ENCODE results near the gene LRCH3.

Gene LRCH3

DNA sequence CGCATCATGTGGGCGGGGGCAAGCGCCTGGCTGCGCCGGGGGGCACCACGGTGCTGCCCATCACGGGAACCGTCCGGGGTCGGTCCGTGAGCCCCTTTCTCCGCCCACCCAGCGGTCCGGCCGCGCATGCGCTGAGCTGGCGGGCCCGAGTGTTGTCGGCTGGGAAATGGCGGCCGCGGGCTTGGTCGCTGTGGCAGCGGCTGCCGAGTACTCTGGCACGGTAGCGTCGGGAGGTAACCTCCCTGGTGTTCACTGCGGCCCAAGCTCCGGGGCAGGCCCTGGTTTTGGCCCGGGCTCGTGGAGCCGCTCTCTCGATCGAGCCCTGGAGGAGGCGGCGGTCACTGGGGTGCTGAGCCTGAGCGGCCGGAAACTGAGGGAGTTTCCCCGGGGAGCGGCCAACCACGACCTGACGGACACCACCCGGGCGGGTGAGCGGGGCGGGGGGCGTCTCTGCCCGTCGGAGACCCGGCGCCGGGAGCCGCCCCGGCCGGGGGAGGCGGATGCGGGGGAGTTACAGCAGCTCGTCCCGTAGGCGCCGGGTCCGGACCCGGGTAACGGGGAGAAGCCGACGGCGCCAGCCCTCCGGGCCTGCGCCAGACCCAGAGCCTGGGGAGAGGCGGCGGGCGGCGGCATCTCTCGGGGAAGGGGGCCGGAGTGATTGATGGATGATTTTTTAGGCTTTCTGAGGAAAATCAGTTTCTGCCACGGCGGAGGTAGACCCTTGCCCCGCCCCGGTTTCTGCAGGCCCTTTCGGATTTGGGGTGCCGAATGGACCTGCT is at the start of gene LRCH3:
LRCH3 (plus strand) TSS at position 142 of the 779 bp plus-strand sequence; CDS start at position 167, 25 bp downstream.
- peak; percentile 86 for DNase-seq

DNA sequence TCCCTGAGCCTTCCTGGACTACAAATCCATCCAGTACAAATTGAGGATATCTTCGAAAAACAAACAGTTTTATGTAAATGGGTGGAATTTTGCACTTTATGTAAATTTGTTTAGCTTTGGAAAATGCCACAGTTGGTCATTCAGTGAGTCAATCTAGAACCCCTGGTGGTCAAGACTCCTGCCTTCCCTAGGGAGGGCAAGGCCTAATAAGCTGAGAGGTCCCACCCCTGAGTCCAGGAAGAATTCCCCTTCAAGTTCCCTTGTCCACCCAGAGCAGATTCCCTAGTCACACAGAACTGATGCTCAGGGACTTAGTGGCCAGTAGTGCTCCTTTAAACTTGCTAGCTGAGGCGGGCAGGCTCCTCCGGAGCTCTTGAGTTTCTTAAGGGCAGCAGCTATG is 48.3 kb upstream of the LRCH3 start:
- DNase-seq, result no peak

DNA sequence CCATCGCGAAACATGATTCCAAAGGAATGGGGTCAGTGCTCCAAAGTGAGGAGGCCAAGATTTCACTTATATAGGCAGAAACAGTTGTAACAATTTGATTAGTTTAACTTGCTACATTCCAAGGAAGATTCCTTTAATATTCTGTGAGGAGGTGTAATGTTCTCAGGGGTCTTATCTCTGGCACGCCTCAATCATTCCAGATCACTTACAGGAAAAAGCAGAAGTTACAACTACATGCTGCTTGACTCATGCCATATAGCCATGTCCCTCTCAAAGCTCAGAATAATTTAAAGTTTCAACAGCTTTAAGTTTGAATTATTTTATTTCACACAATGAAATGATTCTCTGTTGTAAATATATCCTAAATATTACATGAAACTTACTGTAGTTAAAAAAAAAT is 44.8 kb upstream of the LRCH3 start:
- DNase-seq, result no peak

DNA sequence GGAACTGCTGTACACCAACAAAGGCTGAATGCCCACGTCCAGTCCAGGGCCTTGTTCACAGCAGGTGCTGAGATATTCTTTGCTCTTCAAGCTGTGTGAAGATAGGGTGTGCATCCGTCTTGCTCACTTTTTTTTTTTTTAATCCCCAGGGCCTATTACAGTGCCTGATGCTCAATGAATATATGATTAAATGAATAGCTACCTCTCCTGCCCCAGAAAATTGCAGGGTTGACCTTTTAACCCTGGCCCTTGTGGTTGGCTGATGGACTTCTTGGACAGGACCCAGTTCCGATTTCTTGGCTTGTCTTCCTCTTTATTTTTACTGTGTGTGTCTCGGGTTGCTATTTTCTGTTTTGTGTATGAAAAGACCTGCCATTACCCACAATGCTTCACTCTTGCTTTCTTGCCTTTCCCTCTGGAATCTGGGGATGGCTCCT is 44.2 kb upstream of the LRCH3 start:
- no peak for DNase-seq

DNA sequence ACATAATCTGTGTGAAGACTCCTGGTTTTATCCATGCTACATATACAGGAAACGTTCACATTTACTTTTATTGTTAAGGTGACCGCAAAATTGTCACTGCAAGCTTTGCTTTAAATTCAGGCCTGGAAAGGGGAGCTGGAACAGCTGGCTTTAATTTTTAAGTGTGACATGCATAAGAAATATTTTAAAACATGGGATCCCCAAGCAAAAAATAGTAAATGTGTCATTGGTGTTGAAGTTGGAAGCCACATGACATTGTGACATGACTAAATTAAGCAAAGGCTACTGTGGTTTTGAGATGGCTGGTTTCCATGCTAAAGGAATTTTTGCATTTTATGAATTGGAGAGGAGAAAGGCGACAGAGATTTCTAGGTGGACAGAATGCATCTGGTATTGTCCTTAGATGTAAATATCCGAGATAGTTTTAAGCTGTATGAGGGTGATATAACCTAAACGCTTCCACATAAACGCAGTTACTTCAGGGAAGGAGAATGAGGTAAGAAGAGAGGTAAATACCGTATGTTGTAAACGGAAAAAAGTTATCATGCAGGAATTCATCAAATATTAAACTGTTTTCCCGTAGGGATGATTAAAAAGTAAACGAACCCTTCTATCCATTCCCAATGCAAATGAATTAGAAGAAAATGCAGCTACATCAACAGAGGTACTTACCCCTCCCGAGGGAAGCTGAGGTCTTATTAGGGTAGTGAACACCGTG is 42.3 kb upstream of the LRCH3 start:
- no peak for DNase-seq

DNA sequence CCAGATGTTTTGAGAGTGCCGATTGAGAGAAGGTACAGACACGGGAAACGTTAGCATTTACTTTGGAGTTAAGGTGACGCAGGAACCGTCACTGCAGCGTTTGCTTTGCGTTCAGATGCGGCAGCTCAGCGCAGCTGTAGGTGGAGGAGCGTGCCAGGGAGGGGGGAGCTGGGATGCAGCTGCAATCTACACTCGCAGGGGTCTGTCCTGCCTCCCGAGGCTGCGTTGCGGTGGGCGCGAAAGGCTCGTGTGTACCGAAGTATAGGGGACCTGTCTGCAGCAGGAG is 41.8 kb upstream of the LRCH3 start:
- DNase-seq, result peak; percentile 65

DNA sequence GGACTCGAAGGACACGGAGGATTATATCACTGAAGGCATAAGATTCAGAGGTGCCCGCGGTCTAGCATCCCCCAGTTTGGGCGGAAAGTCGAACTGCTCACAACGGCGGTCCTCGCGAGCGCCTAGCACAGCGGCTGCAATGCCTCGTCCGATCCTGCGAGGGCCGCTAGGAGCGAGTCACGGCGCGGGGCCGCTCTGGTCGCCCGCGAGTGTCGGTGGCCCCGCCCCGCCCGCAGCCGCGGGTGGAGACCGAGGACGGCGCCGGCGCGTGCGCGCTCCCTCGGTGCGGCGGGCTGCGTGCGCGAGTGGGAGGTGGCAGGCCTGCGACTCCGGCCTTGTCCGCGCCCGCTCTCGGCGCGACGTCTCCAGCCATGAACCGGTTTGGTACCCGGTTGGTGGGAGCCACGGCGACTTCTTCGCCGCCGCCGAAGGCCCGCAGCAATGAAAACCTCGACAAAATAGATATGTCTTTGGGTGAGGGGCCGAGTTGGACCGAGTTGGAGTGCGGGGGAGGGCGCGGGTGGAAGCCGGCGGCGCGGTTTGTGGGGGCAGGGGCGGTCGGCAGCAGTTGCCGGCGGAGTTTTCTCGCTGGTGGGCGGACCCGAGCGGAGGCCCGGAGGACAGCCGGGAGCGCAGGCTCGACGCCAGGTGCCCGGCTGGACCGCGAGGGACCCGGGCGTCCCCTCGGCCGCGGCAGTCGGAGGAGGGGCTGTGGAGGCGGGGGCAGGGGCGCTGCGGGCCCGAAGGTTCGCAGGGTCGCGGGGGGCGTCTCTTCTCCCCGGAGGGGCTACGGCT is 41.3 kb upstream of the LRCH3 start, which contains the start of gene FYTTD1:
FYTTD1 (plus strand) TSS at position 283 of the 795 bp plus-strand sequence; CDS start at position 372, 89 bp downstream.
- DNase-seq, result peak; percentile 86

DNA sequence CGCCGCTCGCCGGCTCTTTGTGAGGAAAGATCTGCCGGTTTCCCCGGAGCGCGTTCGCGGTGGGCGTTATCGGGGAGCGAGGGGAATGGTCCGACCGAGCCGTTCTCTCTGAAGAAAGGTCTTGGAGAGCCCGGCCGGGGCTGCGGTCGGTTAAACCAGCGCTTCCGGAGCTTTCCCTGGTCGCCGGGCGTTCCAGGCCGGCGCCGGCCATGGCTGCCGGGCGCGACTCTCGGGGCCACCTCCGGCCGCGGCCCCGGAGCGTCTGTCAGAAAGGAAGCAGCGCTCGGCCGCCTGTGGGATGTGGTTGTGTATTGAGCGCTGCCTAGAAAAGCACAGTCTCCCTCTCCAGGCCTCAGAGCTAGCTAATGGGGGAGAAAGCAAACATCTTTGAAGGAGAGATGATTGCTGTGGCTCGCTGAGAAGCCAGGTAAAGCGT is 40.6 kb upstream of the LRCH3 start:
- DNase-seq, result peak; percentile 51

DNA sequence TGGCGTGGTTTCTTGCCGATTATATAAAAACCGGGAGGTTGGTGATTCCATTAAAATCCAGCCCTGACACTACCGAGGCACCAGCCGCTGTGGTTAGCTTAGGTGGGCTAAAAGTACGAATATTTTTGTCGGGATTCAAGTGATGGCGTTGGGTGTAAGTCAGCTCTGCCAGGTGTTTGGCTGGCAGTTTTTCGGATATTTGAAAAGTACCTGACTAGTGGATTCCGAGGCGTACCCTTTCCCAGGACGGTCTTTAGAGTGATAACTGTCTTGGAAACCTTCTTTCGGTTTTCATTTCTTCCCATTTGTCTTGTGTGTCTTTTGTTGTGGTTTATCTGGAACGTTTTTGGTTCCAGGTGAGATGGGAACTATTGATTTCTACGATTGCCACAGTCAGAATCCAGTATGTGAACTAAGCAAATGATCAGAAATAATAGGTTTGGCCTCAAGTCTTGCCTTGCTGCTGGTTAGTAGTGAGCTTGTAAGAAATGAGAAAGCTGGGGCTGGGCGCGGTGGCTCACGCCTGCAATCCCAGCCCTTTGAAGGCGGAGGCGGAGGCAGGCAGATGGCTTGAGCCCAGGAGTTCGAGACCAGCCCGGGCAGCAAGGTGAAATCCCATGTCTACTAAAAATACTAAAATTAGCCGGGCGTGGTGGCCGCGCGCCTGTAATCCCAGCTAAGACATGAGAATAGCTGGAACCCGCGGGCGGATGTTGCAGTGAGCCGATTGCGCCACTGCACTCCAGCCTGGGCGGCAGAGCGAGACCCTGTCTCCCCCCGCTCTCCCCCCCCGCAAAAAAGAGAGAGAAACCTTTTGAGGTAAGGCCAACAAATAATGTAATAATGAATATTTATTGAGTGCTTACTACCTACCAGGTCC is 40.0 kb upstream of the LRCH3 start:
- peak; percentile 36 for DNase-seq

DNA sequence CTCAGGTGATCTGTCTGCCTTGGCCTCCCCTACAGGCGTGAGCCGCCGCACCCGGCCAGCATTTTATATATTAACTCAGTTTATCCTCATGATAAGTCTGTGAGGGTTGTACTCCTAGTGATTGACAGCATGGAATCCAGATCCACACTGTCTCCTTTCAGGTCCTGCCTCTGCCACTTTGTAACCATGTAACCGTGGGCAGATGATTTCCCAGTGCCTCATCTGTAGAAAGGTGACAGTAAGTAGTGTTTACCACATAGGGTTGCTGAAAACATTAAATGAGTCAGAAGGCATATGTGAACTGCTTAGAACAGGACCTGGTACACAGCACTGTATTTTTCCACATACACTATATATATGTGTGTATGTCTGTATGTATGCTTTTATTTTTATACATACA is 38.9 kb upstream of the LRCH3 start:
- peak; percentile 23 for DNase-seq

DNA sequence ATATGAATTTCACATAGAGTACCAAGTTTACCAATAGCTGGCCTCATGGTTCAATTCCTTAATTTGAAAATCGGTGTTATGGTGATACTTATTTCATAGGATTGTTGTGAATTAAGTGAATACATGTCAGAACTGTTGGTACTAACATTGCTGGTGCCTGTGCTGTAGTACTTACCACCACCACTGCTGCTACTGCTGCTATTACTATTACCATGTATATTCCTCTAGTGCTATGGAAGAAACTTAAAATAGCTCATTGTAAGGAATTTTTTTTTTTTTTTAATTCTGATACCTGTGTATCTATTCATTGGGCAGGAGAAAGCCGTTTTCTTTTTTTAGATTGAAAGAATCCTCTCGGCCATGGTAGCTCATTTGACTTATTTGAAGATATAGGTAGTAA is 37.8 kb upstream of the LRCH3 start:
- DNase-seq, result no peak

DNA sequence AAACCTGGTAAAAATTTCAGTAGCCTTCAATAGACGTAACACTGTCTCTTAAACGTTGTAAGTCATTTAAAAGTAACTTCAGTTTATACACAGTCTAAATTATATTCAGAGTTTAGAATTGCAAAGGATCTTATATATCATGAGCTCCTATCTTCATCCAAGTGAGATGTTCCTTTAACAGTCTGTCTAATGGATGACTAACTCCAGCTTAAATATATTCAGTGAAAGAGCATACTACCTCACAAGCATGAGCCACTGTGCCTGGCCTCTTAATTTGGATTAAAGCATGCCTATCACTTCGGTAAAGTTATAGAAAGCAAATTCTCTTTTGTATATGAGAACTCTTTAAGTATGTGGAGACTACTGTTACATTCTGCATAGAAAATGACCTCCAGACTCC is 34.4 kb upstream of the LRCH3 start:
- DNase-seq, result no peak

DNA sequence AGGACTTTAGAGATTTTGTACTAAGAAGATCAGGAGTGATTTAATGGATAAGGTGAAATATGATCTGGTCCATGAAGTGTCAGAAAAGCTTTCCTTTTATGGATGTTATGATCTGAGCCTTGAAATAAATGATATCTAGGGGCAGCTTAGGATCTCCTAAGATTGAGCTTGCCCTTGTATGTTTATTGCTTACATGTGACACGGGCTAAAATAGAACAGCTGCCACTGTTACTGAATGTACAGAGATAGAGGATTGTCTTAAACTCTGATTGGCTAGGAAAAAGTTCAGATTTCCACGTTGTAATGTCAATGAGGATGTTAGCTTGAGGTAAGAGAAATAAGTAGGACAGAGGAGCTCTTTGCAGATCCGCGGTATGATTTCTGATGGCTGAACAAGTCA is 32.5 kb upstream of the LRCH3 start:
- DNase-seq, result no peak

DNA sequence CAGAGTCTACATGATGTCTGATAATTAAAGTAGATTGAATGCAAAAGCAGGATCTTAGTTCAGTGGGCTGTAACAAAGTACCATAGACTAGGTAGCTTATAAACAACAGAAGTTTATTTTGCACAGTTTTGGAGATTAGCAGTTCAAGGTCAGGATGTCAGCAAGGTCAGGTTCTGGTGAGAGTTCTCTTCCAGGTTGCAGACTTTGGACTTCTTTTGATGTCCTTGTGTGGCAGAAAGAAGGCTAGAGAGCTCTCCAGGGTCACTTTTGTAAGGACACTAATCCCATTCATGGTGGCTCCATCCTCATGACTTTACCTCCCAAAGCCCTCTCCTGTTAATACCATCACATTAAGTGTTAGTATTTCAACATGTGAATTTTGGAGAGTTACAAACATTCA is 29.3 kb upstream of the LRCH3 start:
- no peak for DNase-seq

DNA sequence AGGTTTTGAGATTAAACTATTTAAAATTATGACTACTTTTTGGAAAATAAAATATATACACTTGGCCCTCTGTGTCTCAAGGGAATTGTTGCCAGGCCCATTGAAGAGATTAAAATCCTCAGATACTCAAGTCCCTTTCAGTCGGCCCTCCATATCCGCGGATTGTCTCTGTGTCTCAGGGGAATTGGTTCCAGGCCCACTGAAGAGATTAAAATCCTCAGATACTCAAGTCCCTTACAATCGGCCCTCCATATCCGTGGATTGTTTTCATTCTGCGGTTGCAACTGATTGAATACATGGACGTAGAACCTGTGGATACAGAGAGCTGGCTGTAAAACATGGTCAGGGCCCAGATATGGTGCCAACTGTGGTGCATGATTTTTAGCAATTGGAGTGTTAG is 15.7 kb upstream of the LRCH3 start:
- DNase-seq, result no peak

DNA sequence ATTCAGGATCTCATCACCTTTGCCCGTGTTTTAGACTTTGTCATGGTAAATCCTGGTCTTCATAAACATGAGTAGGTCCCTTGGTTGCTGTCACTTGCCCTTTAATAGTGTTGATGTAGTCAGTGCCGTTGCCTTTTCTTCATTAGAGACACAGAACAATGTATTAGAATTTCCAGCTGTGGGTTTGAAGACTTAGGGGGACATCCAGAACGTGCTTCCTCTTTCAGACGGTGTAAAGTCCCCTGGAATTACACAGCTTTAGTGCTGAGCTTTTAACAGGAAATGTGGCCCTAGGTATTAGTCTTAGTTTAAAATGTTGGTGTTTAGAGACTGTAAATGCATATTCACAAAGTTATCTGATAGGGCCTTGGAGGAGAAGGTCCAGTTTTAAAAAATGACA is 8.8 kb upstream of the LRCH3 start:
- no peak for DNase-seq

DNA sequence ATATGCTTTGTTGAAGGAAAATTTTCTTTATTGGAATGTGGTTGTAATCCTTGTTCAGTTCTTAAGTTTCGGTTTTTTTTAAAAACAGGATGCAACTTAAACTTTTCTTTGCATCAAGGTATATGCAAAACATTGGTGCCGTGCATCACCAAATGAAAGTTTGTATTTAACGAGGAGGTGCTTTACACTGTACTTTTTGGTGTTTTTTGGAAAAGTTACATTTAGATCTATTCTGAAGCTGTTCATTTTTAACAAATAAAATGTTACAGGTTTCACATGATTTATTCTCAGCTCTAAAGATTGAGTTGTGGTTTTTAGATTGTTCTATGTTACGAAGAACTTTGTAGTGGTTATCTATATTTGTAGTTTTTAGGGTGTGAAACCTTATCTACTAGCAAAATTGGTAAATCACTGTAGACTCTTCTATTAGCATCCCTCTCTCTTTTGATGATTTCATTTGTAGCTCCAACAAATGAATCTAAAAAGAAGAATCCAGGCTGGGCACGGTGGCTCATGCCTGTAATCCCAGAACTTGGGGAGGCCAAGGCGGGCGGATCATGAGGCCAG is 7.0 kb upstream of the LRCH3 start:
- no peak for DNase-seq

DNA sequence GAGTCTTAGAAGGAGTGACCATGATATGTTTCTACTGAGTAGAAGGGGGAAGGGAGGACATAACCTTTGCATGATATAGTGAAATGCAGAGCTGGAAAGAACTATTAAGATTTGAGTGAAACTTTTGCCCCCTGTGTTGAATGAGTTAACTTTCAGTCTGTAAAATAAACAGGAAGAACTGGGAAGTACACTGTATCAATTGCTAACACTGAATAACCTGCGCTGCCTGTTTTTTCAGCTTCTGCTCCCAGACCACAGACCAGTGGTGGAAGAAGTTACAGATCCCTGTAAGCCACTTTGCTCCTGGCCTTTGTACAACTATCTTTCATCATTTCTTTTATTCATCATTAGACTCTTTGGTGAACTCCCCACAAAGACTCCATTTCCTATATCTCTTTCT is 3.6 kb upstream of the LRCH3 start:
- no peak for DNase-seq

DNA sequence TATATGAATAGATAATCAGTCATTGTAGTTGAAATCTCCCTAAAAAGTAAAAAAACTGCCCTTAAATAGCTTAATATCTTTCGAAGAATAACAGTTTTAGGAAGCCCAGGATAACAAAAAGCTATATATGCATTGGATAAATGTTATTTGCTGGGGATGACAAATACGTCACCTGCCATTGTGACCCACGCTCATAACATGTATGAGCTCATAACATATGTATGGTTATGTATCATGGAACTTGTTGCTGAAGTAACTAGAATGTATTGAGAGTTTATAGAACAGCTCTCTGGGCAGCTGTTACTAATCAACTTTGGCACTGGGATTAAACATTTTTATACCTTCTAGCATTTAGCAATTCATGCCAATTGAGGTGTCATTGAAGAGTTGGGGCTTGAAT is 1.7 kb upstream of the LRCH3 start:
- no peak for DNase-seq

DNA sequence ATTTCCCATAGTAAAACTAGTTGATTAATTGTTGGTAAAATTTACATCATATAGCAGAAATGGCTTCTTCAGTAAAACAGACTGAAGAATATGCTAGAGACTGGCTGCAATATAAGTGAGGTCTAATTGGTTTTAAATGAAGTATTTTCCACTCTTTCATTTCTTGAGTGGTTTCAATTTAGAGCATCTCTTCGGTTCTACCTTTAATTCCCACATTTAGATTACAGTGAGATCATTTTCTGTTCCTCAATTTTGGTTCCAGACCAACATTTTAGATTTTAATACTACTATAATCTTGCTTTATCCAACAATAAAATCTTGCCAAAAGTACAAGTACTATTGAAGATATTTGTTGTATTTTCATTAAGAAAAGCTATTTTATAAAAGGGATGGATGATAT is 1.0 kb upstream of the LRCH3 start:
- no peak for DNase-seq

DNA sequence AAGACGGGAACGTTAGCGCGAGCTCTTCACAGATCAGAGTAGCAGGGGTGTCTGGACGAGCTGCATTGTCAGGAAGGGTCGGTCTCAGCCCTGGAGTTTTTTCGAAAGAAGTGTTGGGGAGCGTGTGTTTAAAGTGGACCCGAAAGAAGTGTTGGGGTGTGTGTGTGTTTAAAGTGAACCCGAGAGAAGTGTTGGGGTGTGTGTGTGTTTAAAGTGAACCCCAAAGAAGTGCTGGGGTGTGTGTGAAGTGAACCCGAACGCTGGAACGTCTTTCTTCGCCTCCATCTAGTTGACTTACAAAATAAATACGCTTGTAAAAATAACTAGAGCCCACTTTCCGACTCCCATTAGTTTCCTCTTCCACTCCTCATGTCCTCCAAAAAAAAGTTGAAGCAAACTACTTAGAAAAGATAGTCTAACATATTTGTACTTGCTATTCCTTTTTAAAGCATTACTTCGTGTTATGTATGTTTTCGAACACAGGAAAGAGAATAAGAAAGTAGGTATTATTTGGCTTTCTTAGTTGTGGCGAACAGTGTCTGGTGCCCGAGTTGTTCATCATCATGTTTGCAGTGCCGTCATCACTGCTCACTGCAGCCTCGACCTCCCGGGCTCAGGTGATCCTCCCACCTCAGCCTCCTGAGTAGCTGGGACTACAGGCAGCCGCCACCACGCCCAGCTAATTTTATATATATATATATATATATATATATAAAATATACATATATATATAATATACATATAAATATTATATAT is 1.0 kb downstream of the LRCH3 start:
- DNase-seq, result peak; percentile 29

DNA sequence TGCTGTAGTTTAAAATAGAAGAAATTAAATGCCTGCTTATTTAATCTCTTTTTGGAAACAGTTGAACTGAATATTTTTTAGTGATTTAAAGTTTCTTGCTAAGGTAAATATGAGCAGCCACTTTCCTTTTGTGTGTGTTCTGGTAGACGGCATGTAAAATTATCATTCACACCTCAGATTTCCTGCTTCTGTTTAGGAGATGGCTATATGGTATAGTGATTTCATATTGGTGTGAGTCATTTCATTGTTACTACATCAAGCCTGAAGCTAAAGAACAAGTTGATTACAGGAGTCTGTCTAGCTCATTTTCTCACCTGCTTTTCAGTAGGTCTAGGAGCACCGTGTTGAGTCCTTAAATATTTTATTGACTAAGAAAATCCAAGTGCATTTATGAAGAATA is 2.2 kb downstream of the LRCH3 start:
- no peak for DNase-seq

Measured in stimulated activated CD4-positive, alpha-beta T cell treated with anti-CD3 and anti-CD28 coated beads, Interleukin-4, amount 100 ng/mL, for 24 hours (primary cell).